BE2C (cell line): Measurements from ENCODE around the gene HINFP.
"Not testable (repeated sequence)": the region's sequence is repeated elsewhere in the genome, so short reads cannot be mapped to it uniquely, and the experiment has no call there.

Experiments used
- DNase-seq: peaks from one replicate; pipeline ENCODE4 v3.0.0-alpha.2; 2020
- H3K27me3 ChIP-seq: fragments of 250-450 bp; sonication (Bioruptor Pico); 2 replicates; pipeline ENCODE4 v1.5.1; 2020; ENCODE audit warnings: mild to moderate bottlenecking
- H3K36me3 ChIP-seq: fragments of 250-450 bp; sonication (Bioruptor Pico); 2 replicates; pipeline ENCODE4 v1.5.1; 2020; ENCODE audit warnings: mild to moderate bottlenecking
- H3K4me1 ChIP-seq: fragments of 250-450 bp; sonication (Bioruptor Pico); 2 replicates; pipeline ENCODE4 v1.5.1; 2020
- H3K4me3 ChIP-seq: 2 replicates; pipeline ENCODE4 v1.5.1; 2011; ENCODE audit warnings: low read depth, low read length
- H3K9me3 ChIP-seq: fragments of 250-450 bp; sonication (Bioruptor Pico); 2 replicates; pipeline ENCODE4 v1.5.1; 2020
- TF ChIP-seq, protein P1 (sequence below): IDR thresholded peaks from 2 replicates; pipeline ENCODE4 v1.5.1; 2012; ENCODE audit warnings: mild to moderate bottlenecking, low read depth, low read length

Gene HINFP

DNA sequence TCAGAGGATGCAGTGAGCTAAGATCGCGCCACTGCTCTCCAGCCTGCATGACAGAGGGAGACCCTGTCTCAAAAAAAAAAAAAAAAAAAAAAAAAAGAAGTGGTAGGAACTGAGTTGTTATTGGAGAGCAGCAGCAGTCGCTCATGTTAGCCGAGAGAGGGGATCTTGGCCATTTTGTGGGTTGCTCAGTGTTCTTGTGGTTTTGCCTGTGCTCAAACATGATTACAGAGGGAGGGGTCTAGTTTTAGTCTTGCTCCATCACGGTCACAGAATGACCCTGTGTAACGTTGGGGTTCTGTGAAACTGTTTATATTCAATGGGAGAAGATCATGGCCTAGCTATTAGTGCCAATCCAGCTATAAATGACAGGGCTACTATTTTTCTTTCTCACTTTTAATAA is 21.7 kb upstream of the HINFP start:
- Histone ChIP-seq H3K27me3 (no peaks in the 10 kb centered on the region), H3K4me3 (peak overlapping the region; percentile 97; the same call in 1 of the 2 replicates)

DNA sequence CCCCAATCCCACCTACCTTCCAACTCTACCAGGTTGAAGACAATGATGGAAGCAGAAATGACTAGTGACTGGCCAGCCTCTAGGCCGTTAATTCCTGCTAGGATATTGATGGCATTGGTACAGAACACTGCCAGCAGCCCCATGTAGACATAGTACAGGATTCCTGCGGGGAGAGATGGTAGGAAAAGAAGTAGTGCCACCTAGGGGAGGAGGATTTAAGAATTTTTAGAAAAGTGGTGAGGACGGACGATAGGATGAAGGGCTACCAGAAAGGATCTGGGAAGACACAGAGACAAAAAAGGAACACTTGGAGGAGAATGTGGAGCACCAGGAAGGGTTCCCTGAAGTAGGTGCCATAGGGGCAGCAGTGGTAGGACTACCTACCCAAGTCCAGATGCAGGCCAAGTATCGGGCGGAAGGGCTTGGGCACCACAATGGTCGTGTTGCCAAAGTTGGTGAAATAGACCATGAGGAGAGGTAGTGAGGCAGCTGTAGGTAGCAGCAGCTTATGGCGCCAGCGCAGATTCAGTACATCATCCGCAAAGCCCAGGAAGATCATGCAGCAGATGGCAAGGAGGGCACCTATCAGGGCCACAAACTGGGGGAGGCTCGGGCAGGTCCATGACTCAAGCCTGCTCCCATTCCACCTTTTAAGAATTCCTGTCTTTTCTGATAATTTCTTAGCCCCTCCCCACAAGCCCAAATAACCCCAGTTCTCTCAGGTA is 21.0 kb upstream of the HINFP start:
- H3K4me3 ChIP-seq: peak overlapping the region; percentile 97
- no peaks in the 10 kb centered on the region for H3K9me3 ChIP-seq
- H3K4me1 ChIP-seq: peaks cover 4% of the 10 kb centered on the region; the same call in 1 of the 2 replicates
- TF ChIP-seq, protein P1, sequence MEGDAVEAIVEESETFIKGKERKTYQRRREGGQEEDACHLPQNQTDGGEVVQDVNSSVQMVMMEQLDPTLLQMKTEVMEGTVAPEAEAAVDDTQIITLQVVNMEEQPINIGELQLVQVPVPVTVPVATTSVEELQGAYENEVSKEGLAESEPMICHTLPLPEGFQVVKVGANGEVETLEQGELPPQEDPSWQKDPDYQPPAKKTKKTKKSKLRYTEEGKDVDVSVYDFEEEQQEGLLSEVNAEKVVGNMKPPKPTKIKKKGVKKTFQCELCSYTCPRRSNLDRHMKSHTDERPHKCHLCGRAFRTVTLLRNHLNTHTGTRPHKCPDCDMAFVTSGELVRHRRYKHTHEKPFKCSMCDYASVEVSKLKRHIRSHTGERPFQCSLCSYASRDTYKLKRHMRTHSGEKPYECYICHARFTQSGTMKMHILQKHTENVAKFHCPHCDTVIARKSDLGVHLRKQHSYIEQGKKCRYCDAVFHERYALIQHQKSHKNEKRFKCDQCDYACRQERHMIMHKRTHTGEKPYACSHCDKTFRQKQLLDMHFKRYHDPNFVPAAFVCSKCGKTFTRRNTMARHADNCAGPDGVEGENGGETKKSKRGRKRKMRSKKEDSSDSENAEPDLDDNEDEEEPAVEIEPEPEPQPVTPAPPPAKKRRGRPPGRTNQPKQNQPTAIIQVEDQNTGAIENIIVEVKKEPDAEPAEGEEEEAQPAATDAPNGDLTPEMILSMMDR: peak; percentile 70
- no peaks in the 10 kb centered on the region for H3K27me3 ChIP-seq
- H3K36me3 ChIP-seq: peaks cover 18% of the 10 kb centered on the region
- DNase-seq: peak; percentile 41

More for the DNA sequence above, 21.7 kb upstream of the HINFP start:
- Histone ChIP-seq H3K9me3 (no peaks in the 10 kb centered on the region), H3K36me3 (peaks cover 18% of the 10 kb centered on the region), H3K4me1 (peaks cover 4% of the 10 kb centered on the region; the same call in 1 of the 2 replicates)
- TF ChIP-seq, protein P1: no peak
- no peak for DNase-seq

DNA sequence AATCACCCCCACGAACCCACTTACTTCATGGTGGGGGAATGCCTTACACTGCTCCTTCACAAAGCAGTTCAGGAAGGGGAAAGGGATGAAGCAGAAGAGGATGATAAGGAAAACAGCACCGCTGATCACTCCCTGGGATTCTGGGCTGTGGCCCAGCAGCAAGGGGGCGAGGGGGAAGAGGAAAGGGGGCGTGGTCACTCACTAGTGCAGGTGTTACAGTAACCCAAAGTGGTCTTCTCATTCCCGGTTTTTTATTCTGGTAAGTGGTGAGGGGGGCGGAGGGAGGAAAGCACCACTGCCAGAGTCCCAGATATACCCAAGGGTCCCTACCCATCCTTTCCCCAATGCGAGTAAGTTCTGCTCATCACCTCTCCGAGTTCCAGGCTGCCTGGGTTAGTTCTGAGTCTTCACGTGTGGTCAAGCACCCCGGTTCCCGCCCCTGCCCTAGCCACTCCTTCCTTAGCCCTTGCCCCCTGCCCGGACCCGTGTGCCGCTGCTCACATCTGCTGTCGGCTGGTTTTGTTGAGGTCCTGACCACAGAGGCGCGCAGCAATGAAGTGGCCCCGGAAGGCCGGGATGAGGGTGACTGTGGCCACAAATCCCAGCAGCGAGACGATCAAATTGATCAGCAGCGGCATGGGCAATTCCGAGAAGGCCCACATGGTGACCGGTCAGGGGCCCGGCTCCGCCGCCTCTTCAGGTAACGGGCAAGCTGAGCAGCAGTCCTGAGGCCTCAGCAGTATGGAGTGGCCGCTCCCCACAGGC is 20.2 kb upstream of the HINFP start:
- TF ChIP-seq, protein P1: no peak
- Histone ChIP-seq H3K4me1 (peaks cover under 1% of the 10 kb centered on the region), H3K4me3 (peak overlapping the region; percentile 97), H3K27me3 (no peaks in the 10 kb centered on the region), H3K36me3 (peaks cover 18% of the 10 kb centered on the region), H3K9me3 (no peaks in the 10 kb centered on the region)
- DNase-seq: no peak

DNA sequence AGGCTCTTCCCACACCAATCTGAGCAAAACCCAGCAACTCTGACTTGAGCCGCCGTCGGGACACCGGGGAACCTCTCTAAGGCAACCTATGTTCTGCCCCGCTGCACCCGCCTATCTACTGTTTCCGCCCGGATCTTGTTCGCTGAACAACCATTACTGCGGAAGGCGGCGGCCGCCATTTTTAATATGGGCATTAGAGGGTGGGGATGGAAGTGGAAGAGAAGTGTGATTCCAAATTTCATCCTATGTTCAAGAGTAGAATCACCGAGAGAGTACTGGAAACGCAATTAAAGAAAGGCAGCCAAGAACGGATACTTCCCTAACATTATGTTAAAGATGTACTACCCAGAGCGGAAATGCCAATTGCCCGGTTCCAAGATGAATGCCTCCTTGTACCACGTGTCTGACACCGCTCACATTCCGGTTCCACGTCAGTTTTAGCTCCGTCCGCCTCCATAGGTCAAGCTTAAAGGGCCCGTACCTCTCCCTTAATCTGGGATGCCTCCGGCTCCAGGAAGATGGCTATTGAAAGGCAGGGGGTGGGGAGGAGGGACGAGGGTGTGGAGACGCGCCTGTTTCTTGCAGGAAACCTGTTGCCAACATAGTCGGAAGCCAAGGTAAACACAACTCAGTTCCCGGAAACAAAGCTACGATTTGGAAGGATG is 19.5 kb upstream of the HINFP start, which contains the start of gene DPAGT1:
Gene DPAGT1, minus strand, starts transcription at position 95 of the 665 bp plus-strand sequence. CDS start 198 bp downstream, outside the sequence.
- TF ChIP-seq, protein P1: no peak
- Histone ChIP-seq H3K9me3 (no peaks in the 10 kb centered on the region), H3K4me1 (peaks cover 6% of the 10 kb centered on the region), H3K36me3 (peaks cover 14% of the 10 kb centered on the region), H3K27me3 (no peaks in the 10 kb centered on the region), H3K4me3 (peak within 1 kb of the TSS; percentile 97)
- peak; percentile 93 for DNase-seq

DNA sequence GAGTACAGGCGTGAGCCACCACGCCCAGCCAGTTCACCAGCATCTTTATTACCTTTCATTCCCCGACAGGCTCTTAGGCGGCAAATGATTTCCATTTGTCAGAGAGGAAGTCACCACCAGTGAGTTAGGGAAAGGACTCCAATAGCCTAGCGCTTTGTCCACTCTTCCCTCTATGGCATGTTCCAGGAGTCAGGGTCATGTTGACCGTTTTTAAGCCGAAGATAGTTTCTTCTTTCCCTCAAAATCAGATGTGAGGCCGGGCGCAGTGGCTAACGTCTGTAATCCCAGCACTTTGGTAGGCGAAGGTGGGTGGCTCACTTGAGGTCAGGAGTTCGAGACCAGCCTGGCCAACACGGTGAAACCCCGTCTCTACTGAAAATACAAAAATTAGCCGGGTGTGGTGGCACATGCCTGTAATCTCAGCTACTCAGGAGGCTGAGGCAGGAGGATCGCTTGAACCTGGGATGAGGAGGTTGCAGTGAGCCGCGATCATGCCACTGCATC is 18.2 kb upstream of the HINFP start:
- H3K27me3 ChIP-seq, H3K36me3 ChIP-seq, H3K4me1 ChIP-seq, DNase-seq, H3K9me3 ChIP-seq: not testable (repeated sequence)
- H3K4me3 ChIP-seq: peak overlapping the region; percentile 97

DNA sequence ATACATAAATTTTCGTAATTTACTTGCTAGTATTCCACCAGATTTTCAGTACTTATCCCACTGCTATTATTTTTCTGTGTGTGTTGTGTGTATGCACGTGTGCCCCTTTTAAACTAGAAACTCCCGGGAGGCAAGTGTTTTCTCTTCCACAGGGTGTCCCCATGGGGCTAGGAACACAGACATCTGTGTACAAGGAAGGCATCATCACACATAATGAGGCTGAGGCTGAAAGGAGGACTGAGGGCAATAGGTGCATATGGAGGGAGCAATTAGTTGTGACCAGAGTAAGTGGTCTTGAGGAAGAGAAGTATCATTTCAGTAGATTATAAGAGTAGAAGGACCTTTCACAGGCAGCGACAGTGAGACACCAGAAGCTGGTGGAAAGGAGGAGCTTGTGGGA is 17.6 kb upstream of the HINFP start:
- TF ChIP-seq, protein P1: peak; percentile 41
- Histone ChIP-seq H3K4me1 (peaks cover 11% of the 10 kb centered on the region), H3K36me3 (no peaks in the 10 kb centered on the region), H3K9me3 (no peaks in the 10 kb centered on the region), H3K27me3 (no peaks in the 10 kb centered on the region), H3K4me3 (no peak overlapping the region)
- no peak for DNase-seq
